HepG2 (cell line): ENCODE measurements around the gene OGA.

ENCODE experiments used
- ATF2 ChIP-seq: sonication (generic); formaldehyde crosslinking; IDR thresholded peaks from 2 replicates; pipeline ENCODE4 v1.4.0; 2020; ENCODE audit warnings: missing genetic modification reagents
- ATF6 ChIP-seq: sonication (generic); formaldehyde crosslinking; conservative IDR thresholded peaks from 2 replicates; pipeline ENCODE4 v1.4.0; 2020; ENCODE audit warnings: missing genetic modification reagents
- CEBPG ChIP-seq: IDR thresholded peaks from 2 replicates; pipeline ENCODE4 v1.6.1; 2016
- CREB1 ChIP-seq, 2 experiments: fragments of 450-650 bp in 1 of 2; IDR thresholded peaks; 2 replicates each; pipeline ENCODE4 v1.6.1; 2016 to 2017; ENCODE audit warnings: control low read depth in 1 of 2, mild to moderate bottlenecking in 1 of 2, missing compliant biosample characterization in 1 of 2, missing genetic modification characterization in 1 of 2
- HOMEZ ChIP-seq: IDR thresholded peaks from 2 replicates; pipeline ENCODE4 v1.6.1; 2016; ENCODE audit warnings: low read depth
- MAZ ChIP-seq, 2 experiments: sonication (generic) in 1 of 2; formaldehyde crosslinking in 1 of 2; IDR thresholded peaks; 2 replicates each; pipeline versions ENCODE4 v1.5.0 to v1.6.1; 2012 to 2020; ENCODE audit warnings: low read depth in 2 of 2, mild to moderate bottlenecking in 2 of 2, borderline replicate concordance in 1 of 2, improper control_type of control experiment in 1 of 2, low read length in 1 of 2, missing genetic modification reagents in 1 of 2, moderate library complexity in 1 of 2
- ZFP36L2 ChIP-seq: sonication (generic); formaldehyde crosslinking; IDR thresholded peaks from 2 replicates; pipeline ENCODE4 v1.4.0; 2020; ENCODE audit warnings: missing genetic modification reagents
- ZNF382 ChIP-seq: sonication (generic); formaldehyde crosslinking; IDR thresholded peaks from 2 replicates; pipeline ENCODE4 v1.5.0; 2020; ENCODE audit warnings: missing genetic modification reagents, mild to moderate bottlenecking, borderline replicate concordance
- ZNF557 ChIP-seq: sonication (generic); formaldehyde crosslinking; IDR thresholded peaks from 2 replicates; pipeline ENCODE4 v1.4.0; 2020; ENCODE audit warnings: missing genetic modification reagents

GRCh38 chr10:101841826-101842225 lies 23.6 kb upstream of the OGA start:
- TF ChIP-seq CREB1 (IDR thresholded peaks at IDR 0.05) (no peak), CREB1 (CRISPR knock-in tag; IDR thresholded peaks at IDR 0.05) (no peak), ZFP36L2 (no peak), CEBPG (CRISPR knock-in tag) (no peak), ZNF382 (CRISPR knock-in tag) (no peak), ZNF557 (CRISPR knock-in tag) (no peak), MAZ (IDR thresholded peaks at IDR 0.05; ENCODE audit: borderline replicate concordance, low read depth, low read length) (no peak), MAZ (CRISPR knock-in tag; IDR thresholded peaks at IDR 0.05; ENCODE audit: low read depth) (no peak), HOMEZ (CRISPR knock-in tag) (no peak), ATF2 (CRISPR knock-in tag) (no peak), ATF6 (CRISPR knock-in tag) (no peak)
